Amygdala (tissue), 56 donors: ENCODE data around the gene SLC43A1.
A peak's percentile ranks its signal among the peaks of the same experiment; 100 is the strongest.

Source experiments
- DNase-seq, 56 donors: peaks; one replicate each; lab custom pipeline; 2025; lab: John Stamatoyannopoulos, UW

Gene SLC43A1

GRCh38 chr11:57499413-57499982, 16.0 kb downstream of the SLC43A1 start:
- peak; percentile 37 to 97 (median 84) for DNase-seq

DNA sequence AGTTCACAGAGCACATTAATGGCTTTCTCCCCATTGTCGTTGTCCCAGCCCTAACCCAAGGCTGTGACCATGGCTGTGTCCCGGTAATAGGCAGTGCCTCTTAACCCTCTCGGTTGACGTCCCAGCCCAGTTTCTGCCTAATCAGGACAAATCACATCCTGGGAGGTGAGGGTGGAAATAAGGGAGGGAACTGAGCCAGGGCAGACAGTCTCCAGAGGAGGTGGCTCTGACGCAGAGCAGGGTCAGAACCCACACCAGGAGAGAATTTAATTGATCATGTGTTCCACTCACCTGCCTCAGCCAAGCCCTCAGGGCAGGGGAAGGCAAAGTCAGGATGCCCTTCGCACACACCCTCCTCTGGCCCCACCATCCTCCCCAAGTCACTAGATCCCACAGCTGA, 17.0 kb downstream of the SLC43A1 start:
- DNase-seq: no peak

DNA sequence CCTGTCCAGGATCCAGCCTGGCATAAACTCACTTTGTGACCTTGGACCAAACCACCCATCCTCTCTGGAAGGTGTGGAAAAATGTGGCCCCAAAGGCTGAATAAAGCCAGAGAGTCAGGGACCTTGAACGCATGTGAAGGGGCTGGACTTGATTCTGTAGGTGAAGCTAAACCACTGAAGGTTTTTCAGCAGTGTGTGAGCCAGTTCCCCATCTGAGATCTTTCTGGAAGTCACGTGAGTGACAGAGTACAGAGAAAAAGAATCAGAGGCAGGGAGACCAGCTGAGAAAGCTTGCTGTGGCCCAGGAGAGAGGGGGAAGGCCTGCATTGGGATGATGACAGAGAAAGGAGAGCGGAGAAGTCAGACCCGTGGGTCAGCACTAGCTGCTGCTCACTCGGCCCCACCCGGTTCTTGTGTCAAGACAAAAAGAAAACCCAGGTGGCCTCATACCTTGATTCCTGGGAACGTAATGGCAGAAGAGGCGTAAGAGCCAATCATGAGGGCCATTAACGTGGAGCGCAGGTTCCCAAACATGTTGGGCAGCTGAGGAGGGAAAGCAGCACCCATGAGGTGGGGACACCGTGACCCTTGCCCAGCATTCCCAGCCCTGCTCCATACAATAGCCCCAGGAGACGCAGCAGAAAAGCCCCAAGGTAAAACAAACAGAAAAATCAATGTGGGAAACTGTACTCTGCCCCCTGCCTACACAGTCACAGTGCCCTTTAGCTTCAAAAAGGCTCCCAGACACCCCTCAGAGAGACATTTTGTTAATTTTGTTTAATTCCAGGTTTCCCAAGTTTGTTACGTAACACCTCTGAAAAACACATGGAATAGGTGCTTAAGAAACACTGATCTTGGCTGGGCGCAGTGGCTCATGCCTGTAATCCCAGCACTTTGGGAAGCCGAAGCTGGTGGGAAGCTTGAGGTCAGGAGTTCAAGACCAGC, 17.9 kb downstream of the SLC43A1 start:
- DNase-seq: no peak

DNA sequence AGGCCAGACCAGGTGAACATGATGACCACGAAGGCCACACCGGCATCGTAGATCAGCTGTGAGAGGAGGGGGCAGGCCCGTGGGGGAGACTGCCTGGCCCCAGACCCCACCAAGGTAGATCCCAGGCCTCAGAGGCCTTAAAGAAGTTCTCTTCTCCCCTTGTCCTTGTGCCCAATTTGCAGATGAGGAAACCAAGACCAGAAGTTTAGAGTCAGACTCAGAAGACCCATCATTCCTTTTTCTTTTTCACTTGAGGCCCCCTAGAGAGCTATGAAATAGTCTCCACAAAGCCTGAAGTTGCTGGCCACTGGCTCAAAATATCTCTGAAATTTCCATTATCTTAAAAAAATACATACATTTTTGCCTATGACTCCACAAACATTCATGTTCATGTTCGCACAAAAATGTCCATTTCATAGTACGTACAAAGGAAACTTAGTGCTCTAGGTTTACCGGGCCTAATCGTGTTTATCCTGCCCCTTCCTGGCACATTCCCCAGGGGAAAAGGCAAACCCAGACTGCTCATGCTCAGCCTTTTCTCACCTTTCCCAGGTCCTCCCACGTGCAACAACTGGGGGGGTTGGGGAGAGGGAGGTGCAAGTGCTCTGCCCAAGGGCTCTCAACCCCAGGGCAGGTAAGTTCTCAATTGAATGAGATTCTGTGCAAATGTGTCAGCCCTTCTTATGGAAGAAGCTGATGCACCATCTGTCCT, 19.2 kb downstream of the SLC43A1 start:
- DNase-seq: no peak

GRCh38 chr11:57493507-57494503, 21.7 kb downstream of the SLC43A1 start:
- peak in 18 of 56 donors; percentile 7 to 39 (median 21) for DNase-seq

DNA sequence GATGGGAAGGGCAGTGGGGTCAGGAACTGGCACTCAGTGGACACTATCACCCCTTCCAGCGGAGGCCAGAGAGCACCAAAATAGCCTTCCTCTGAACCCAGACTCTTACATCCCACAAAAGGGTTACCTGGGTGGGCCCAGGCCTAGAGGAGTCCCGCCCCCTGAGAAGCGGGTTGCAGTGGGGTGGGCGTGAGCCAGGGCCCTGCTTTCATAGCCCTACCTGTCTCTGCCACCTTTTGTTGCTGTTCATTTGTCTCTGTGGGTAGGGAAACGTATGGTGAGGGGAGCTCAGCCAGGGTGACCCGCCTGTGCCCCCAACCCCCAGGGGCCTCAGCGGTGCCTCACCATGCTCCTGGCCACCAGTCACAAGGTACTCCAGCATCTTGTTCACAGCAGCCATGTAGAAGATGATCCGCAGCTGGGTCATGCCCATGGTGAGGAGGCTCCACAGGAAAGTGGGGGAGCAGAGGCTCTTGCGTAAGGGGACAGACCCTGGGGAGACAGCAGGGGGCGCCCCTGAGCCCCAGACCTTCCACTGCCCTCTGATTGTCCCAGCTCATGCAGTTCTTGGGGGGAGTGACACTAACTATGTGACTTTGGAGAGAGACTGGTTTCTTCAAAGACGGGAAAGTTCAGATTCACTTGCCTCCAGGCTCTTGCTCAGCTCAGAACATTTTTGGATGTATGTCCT, 24.0 kb downstream of the SLC43A1 start:
- peak in 3 of 56 donors; percentile 14 to 41 (median 38) for DNase-seq

GRCh38 chr11:57490456-57491248, 24.9 kb downstream of the SLC43A1 start:
- DNase-seq: no peak

GRCh38 chr11:57487920-57488659, 27.4 kb downstream of the SLC43A1 start:
- DNase-seq: no peak

GRCh38 chr11:57487021-57487778, 28.3 kb downstream of the SLC43A1 start:
- DNase-seq: no peak

DNA sequence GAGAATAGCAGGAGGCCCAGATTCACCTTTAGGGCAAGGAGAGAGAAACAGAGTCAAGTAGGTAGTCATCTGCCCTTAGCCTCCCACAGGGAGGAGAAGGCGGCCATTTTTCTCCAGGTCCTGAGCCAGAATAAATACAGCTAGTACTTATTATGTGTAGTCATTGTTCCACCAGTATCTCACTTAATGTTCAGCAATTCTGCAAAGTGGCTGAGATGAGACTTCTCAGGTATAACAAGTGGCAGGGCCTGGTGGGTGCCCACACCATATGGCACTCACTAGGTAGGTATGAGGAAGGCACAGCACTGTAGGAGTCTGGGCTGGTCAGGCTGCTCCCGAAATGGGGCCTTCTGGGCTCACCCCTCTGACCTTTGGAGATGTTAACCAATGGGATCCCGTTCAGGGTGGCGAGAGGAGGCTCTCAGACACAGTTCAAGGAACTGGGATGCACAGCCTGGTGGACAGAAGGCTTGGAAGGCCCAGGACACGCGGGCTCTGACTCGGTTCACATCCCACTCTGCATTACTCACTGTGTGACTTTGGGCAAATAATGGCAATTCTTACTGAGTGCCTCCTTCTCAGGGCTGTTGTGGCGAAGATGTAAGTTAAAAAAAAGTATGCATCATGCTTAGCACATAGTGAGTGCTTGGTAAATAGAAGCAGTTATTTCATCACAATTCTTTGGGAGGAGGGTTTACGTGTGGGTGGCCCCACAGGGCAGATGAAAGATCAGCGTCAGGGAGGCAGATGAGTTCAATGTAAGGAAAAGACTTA, 30.1 kb downstream of the SLC43A1 start:
- no peak for DNase-seq

- DNase-seq: peak in 5 of 56 donors; percentile 15 to 24 (median 21)
Observed at GRCh38 chr11:57484141-57484710, 31.3 kb downstream of the SLC43A1 start.

DNA sequence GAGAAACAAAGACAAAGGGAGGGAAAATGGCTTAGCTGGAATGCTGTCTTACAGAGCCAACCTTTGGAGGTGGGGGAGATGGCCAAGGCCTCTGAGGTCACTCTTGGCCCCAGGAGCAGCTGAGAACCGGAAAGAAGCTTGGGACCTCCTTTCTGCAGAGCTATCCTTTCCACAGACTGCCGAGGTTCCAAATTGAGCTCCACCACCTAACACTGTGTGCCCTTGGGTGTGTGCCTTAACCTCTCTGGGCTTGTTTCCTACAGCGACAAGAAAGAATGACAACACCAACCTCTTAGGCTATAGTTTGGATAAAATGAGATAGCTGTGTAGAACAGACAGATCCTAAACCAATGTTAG, 32.0 kb downstream of the SLC43A1 start:
- no peak for DNase-seq

- peak in 13 of 56 donors; percentile 16 to 45 (median 29) for DNase-seq
Observed at GRCh38 chr11:57482782-57483561, 32.5 kb downstream of the SLC43A1 start.

DNA sequence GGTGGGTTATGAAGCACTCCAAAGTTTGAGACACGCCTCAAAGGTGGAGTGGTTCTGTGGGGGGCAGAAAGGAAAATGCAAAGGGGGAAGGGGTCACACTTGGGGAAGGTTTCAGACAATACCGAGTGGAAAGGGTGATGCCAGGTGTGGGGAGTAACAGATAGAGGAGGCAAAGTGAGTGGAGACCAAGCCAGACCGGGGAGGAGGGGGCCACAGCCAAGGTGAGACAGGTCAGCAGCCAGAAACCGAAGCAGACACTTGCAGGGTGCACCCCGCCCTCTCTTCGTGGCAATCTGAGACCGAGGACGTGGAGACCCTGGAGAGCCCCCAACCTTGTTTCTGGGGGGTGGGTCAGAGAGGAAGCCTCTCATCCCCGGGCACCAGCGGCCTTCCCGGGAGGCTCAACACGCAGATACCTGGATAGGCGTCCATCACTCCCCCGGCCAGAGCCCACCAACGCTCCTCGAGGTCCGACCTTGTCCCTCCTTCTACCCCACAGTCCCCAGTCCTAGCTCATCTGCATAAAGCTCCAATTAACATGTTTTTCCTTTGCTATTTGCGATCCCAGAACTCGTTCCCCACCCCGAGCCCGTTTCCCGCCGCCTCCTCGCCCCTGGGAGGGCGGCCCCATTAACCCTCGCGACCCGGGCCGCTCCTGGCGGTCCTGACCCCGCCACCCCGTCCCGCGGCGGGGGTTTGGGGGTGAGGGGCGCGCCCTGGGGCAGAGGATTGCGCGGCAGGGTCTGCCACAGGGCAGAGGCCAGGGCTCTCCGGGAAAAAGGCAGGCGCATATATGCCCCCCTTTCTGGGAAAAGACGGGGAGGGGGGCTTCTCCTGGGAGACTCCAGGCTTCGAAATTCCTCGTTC, 33.4 kb downstream of the SLC43A1 start:
- no peak for DNase-seq
